Measurements from ENCODE around the gene LIMS1.

GRCh38 chr2:108580050-108580449 lies 45.8 kb downstream of the LIMS1 start:
- TF ChIP-seq POLR2A (IDR thresholded peaks at IDR 0.05; ENCODE audit: borderline replicate concordance, extremely low read depth, insufficient read depth, insufficient read length): no peak
- no peak for TF ChIP-seq SP1 (IDR thresholded peaks at IDR 0.05; ENCODE audit: low read depth)
